ENCODE measurements around the gene OR51E1. TPM values are rescaled to one million over a fixed set of nuclear protein-coding genes. Genes with fewer than 3 reads are reported as not detected.

OR51E1 gene
- total and polyA plus RNA-seq, 2 donors (not counting 3 experiments of a cell fraction or from before 2014, with no cell fraction given): not detected

- TF ChIP-seq EZH2 (IDR thresholded peaks at IDR 0.05; ENCODE audit: borderline replicate concordance, low read depth, low read length, severe bottlenecking) (no peak), FOS (IDR thresholded peaks at IDR 0.05; ENCODE audit: borderline replicate concordance, insufficient read depth, low read length) (no peak), GATA2 (IDR thresholded peaks at IDR 0.05; ENCODE audit: insufficient read depth, insufficient read length, low read depth, low read length) (no peak)
- Histone ChIP-seq H3K9me3 (replicated peaks; ENCODE audit: control insufficient read depth, insufficient read depth, low read length) (no peaks in the 10 kb centered on the region), H3K27ac (ENCODE audit: insufficient read depth, low read depth, low read length) (no peak overlapping the region), H3K27me3 (ENCODE audit: control insufficient read depth in 2 of 2, insufficient read depth in 2 of 2, low read length in 2 of 2) (no peaks in the 10 kb centered on the region), H3K4me1 (ENCODE audit: control insufficient read depth, extremely low read depth, insufficient read depth, low read length) (no peaks in the 10 kb centered on the region), H3K79me2 (ENCODE audit: control insufficient read depth, insufficient read depth, low read length) (no peaks in the 10 kb centered on the region), H3K9ac (replicated peaks; ENCODE audit: extremely low read depth, insufficient read depth, low read length) (no peak overlapping the region), H3K9me1 (replicated peaks; ENCODE audit: control insufficient read depth, extremely low read depth, insufficient read depth, low read length) (no peaks in the 10 kb centered on the region), H4K20me1 (replicated peaks; ENCODE audit: control insufficient read depth, extremely low read depth, insufficient read depth, low read length) (no peaks in the 10 kb centered on the region), H3K4me2 (ENCODE audit: insufficient read depth, low read length) (no peak overlapping the region), H3K4me3 (replicated peaks in 1 of 3; ENCODE audit: insufficient read depth in 1 of 3, low read depth in 1 of 3, low read length in 3 of 3) (no peak overlapping the region), H2AFZ (ENCODE audit: low read depth, low read length) (no peak overlapping the region), H3K36me3 (ENCODE audit: control insufficient read depth in 2 of 2, extremely low read depth in 1 of 2, insufficient read depth in 2 of 2, low read length in 2 of 2) (no peaks in the 10 kb centered on the region)
- ChIA-PET POLR2A (no interaction called here), CTCF (interaction anchor here (5.5 kb wide), 1 partner anchor 11 kb away, joined by 32 read pairs; the partner anchor contains the start of gene OR51D1)
- no TSS peak for BruUV-seq (replicated peaks)
- no peak for FAIRE-seq
- dilution Hi-C loops (cut with MboI; ENCODE audit: extremely low pct_ligation_motif_present, low sequenced_read_pairs) (no loop called here), intact Hi-C loops (cut with micrococcal nuclease) (no loop called here)
- DNase-seq (ENCODE audit: low read depth, low spot score): no peak
These were observed 4.0 kb downstream of the OR51E1 start for GRCh38 chr11:4647766-4648165.

GRCh38 chr11:4654635-4655369 lies 11.0 kb downstream of the OR51E1 start:
- no peaks in the 10 kb centered on the region for H3K4me1 ChIP-seq (ENCODE audit: control insufficient read depth, extremely low read depth, insufficient read depth, low read length)
- FAIRE-seq: no peak
- ChIA-PET POLR2A (no interaction called here), CTCF (no interaction called here)
- H3K4me3 ChIP-seq (replicated peaks in 1 of 3; ENCODE audit: insufficient read depth in 1 of 3, low read depth in 1 of 3, low read length in 3 of 3): no peak overlapping the region
- H3K36me3 ChIP-seq (ENCODE audit: control insufficient read depth in 2 of 2, extremely low read depth in 1 of 2, insufficient read depth in 2 of 2, low read length in 2 of 2): no peaks in the 10 kb centered on the region
- BruUV-seq (replicated peaks): no TSS peak
- no peak for DNase-seq (ENCODE audit: low read depth, low spot score)
- H3K27me3 ChIP-seq (ENCODE audit: control insufficient read depth in 2 of 2, insufficient read depth in 2 of 2, low read length in 2 of 2): no peaks in the 10 kb centered on the region
- no peak for TF ChIP-seq FOS (IDR thresholded peaks at IDR 0.05; ENCODE audit: borderline replicate concordance, insufficient read depth, low read length)
- no peak for TF ChIP-seq MYC (IDR thresholded peaks at IDR 0.05; ENCODE audit: low read depth, low read length)
- TF ChIP-seq GATA2 (IDR thresholded peaks at IDR 0.05; ENCODE audit: insufficient read depth, insufficient read length, low read depth, low read length): no peak
- TF ChIP-seq POLR2A (IDR thresholded peaks at IDR 0.05; ENCODE audit: low read depth, low read length): no peak
- no peak for TF ChIP-seq MAX (IDR thresholded peaks at IDR 0.05; ENCODE audit: insufficient read depth, insufficient read length)
- no peak for TF ChIP-seq POLR2AphosphoS5 (IDR thresholded peaks at IDR 0.05; ENCODE audit: insufficient read depth, low read depth, low read length)
- no peak for TF ChIP-seq JUN (IDR thresholded peaks at IDR 0.05; ENCODE audit: borderline replicate concordance, insufficient read depth, insufficient read length, low read depth)
- H3K9ac ChIP-seq (replicated peaks; ENCODE audit: extremely low read depth, insufficient read depth, low read length): no peak overlapping the region
- H3K9me3 ChIP-seq (replicated peaks; ENCODE audit: control insufficient read depth, insufficient read depth, low read length): no peaks in the 10 kb centered on the region
- no peaks in the 10 kb centered on the region for H3K9me1 ChIP-seq (replicated peaks; ENCODE audit: control insufficient read depth, extremely low read depth, insufficient read depth, low read length)
- H3K27ac ChIP-seq (ENCODE audit: insufficient read depth, low read depth, low read length): no peak overlapping the region
- no peaks in the 10 kb centered on the region for H3K79me2 ChIP-seq (ENCODE audit: control insufficient read depth, insufficient read depth, low read length)
- no peaks in the 10 kb centered on the region for H4K20me1 ChIP-seq (replicated peaks; ENCODE audit: control insufficient read depth, extremely low read depth, insufficient read depth, low read length)
- no peak overlapping the region for H3K4me2 ChIP-seq (ENCODE audit: insufficient read depth, low read length)
- intact Hi-C loops (cut with micrococcal nuclease): no loop called here
- no peak overlapping the region for H2AFZ ChIP-seq (ENCODE audit: low read depth, low read length)
- dilution Hi-C loops (cut with MboI; ENCODE audit: extremely low pct_ligation_motif_present, low sequenced_read_pairs): no loop called here

Data from endothelial cell of umbilical vein (primary cell).